Caco-2 (cell line): ENCODE measurements around the gene PALB2. TPM values are rescaled to one million over a fixed set of nuclear protein-coding genes. Genes with fewer than 3 reads are reported as not detected.
"Not testable (repeated sequence)": the region's sequence is repeated elsewhere in the genome, so short reads cannot be mapped to it uniquely, and the experiment has no call there.

ENCODE experiments used
- BruUV-seq: library from RNA; stranded (reverse); fragments of 400-500 nt; replicated peaks from 2 replicates; lab custom pipeline; 2021; lab: Mats Ljungman, UMichigan
- CTCF ChIA-PET: fragments of 300-600 bp; sonication (Branson Sonifier 250); formaldehyde crosslinking; loops from one replicate; lab custom pipeline; 2022; ENCODE audit warnings: antibody characterized with exemption; lab: Charles Lee
- POLR2A ChIA-PET: fragments of 300-600 bp; sonication (Branson Sonifier 250); formaldehyde crosslinking; loops from one replicate; lab custom pipeline; 2022; ENCODE audit warnings: antibody characterized with exemption; lab: Charles Lee
- DNase-seq, 2 experiments: peaks; one replicate each; pipeline versions ENCODE4 v3.0.0 to v3.0.0-alpha.2; 2020 to 2022
- H3K27me3 ChIP-seq: replicated peaks from 2 replicates; pipeline ENCODE4 v1.6.0; 2011; ENCODE audit warnings: low read length; ENCODE audit not compliant: control insufficient read depth, insufficient read depth
- H3K36me3 ChIP-seq: 2 replicates; pipeline ENCODE4 v1.5.1; 2011; ENCODE audit warnings: low read length; ENCODE audit not compliant: control insufficient read depth, insufficient read depth
- H3K4me1 ChIP-seq: fragments of 250-450 bp; sonication (Bioruptor Pico); 2 replicates; pipeline ENCODE4 v1.5.1; 2020; ENCODE audit warnings: mild to moderate bottlenecking
- H3K4me3 ChIP-seq: 2 replicates; pipeline ENCODE4 v1.5.1; 2011; ENCODE audit warnings: low read depth, mild to moderate bottlenecking, control low read depth, low read length
- H3K9me3 ChIP-seq: fragments of 250-450 bp; sonication (Bioruptor Pico); 2 replicates; pipeline ENCODE4 v1.5.1; 2020; ENCODE audit warnings: mild to moderate bottlenecking, moderate library complexity
- H3K27ac Mint-ChIP-seq: one replicate; pipeline ENCODE4 v1.8.0; 2022; ENCODE audit warnings: mixed read lengths; ENCODE audit not compliant: unreplicated experiment
- H3K27me3 Mint-ChIP-seq: one replicate; pipeline ENCODE4 v1.8.0; 2022; ENCODE audit warnings: mixed read lengths; ENCODE audit not compliant: insufficient read depth, unreplicated experiment
- H3K36me3 Mint-ChIP-seq: one replicate; pipeline ENCODE4 v1.8.0; 2022; ENCODE audit warnings: mild to moderate bottlenecking, mixed read lengths; ENCODE audit not compliant: insufficient read depth, unreplicated experiment
- H3K4me1 Mint-ChIP-seq: one replicate; pipeline ENCODE4 v1.8.0; 2022; ENCODE audit warnings: low read depth, mixed read lengths; ENCODE audit not compliant: unreplicated experiment
- H3K4me3 Mint-ChIP-seq: one replicate; pipeline ENCODE4 v1.8.0; 2022; ENCODE audit warnings: mild to moderate bottlenecking, moderate library complexity, mixed read lengths; ENCODE audit not compliant: unreplicated experiment
- H3K9me3 Mint-ChIP-seq: one replicate; pipeline ENCODE4 v1.8.0; 2022; ENCODE audit warnings: mixed read lengths; ENCODE audit not compliant: unreplicated experiment
- intact Hi-C: fragments of 100-400 bp; cut with micrococcal nuclease; formaldehyde crosslinking; loops from one replicate; pipeline ENCODE4 v1.10.0; 2022; ENCODE audit not compliant: unreplicated experiment
- total RNA-seq: library from RNA; stranded (reverse); gene quantifications from 2 replicates; pipeline ENCODE4 v1.2.3, GENCODE V29; 2022
- TF ChIP-seq, protein P1 (sequence below), 2 experiments: fragments of 200-600 bp in 1 of 2; IDR thresholded peaks; 1 replicate in 1 of 2; 2 replicates in 1 of 2; pipeline versions ENCODE4 v1.5.1 to v1.8.0; 2011 to 2022; ENCODE audit warnings: antibody characterized with exemption in 1 of 2, control low read depth in 1 of 2, inconsistent platforms in 1 of 2, low read depth in 1 of 2, low read length in 1 of 2, mild to moderate bottlenecking in 1 of 2, moderate library complexity in 1 of 2; ENCODE audit not compliant: insufficient read depth in 1 of 2, severe bottlenecking in 1 of 2, unreplicated experiment in 1 of 2

PALB2 gene
- total RNA-seq, 1 experiment from 2014 or later = 20.5 TPM

DNA sequence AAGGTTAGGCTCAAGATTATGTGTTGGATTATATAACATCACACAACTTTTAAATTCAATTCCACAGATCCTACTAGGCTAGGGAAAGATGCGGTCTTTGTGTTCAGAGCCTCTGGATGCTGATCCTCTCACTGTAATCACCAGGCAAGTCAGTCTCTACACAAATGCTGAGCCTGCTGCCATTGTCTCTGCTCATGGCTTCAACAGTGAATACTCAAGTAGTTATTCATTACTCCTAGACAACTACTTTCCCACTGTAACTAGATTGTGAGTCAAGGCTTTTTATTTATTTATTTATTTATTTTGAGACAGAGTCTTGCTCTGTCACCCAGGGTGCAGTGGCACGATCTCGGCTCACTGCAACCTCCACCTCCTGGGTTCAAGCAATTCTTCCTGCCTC is 29.2 kb downstream of the PALB2 start:
- POLR2A ChIA-PET = no interaction called here
- Mint-ChIP-seq H3K4me1 (no peaks in the 10 kb centered on the region), H3K4me3 (no peak overlapping the region), H3K27me3 (no peaks in the 10 kb centered on the region), H3K9me3 (no peaks in the 10 kb centered on the region), H3K36me3 (peaks cover 37% of the 10 kb centered on the region), H3K27ac (no peak overlapping the region)
- BruUV-seq = no TSS peak
- no peaks in the 10 kb centered on the region for H3K36me3 ChIP-seq
- no peaks in the 10 kb centered on the region for H3K4me1 ChIP-seq
- CTCF ChIA-PET = no interaction called here
- intact Hi-C loops = no loop called here
- DNase-seq = no peak
- no peaks in the 10 kb centered on the region for H3K9me3 ChIP-seq
- no peak overlapping the region for H3K4me3 ChIP-seq
- TF ChIP-seq, protein P1, sequence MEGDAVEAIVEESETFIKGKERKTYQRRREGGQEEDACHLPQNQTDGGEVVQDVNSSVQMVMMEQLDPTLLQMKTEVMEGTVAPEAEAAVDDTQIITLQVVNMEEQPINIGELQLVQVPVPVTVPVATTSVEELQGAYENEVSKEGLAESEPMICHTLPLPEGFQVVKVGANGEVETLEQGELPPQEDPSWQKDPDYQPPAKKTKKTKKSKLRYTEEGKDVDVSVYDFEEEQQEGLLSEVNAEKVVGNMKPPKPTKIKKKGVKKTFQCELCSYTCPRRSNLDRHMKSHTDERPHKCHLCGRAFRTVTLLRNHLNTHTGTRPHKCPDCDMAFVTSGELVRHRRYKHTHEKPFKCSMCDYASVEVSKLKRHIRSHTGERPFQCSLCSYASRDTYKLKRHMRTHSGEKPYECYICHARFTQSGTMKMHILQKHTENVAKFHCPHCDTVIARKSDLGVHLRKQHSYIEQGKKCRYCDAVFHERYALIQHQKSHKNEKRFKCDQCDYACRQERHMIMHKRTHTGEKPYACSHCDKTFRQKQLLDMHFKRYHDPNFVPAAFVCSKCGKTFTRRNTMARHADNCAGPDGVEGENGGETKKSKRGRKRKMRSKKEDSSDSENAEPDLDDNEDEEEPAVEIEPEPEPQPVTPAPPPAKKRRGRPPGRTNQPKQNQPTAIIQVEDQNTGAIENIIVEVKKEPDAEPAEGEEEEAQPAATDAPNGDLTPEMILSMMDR (IDR thresholded peaks at IDR 0.05; ENCODE audit: insufficient read depth in 1 of 2, low read depth in 1 of 2, low read length in 1 of 2, severe bottlenecking in 1 of 2, unreplicated experiment in 1 of 2) = no peak
- H3K27me3 ChIP-seq = no peaks in the 10 kb centered on the region

DNA sequence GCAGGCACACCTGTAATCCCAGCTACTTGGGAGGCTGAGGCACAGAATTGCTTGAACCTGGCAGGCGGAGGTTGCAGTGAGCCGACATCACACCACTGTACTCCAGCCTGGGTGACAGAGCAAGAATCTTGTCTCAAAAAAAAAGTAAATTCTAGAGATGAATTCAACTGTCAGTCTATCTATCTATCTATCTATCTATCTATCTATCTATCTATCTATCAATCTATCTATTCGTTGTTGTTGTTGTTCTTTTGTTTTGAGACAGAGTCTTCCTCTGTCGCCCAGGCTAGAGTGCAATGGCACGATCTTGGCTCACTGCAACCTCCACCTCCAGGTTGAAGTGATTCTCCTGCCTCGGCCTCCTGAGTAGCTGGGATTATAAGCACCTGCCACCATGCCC is 30.2 kb downstream of the PALB2 start:
- CTCF ChIA-PET, H3K4me1 Mint-ChIP-seq: not testable (repeated sequence)
- peaks cover 30% of the 10 kb centered on the region for H3K36me3 Mint-ChIP-seq

DNA sequence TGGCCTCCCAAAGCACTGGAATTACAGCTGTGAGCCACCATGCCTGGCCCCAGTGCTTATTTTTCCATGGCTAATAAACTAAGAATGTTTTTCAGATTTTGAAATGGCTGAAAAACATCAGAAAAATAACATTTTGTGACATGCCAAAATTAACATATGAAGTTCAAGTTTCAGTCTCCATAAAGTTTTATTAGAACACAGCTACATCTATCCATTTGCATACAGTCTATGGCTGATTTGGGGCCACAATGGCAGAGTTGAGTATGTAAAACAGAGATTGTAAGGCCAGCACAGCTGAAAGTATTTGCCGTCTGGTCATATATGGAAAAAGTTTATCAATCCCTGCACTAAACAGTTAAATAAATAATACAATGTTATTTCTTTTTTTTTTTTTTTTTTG is 31.2 kb downstream of the PALB2 start:
- Histone ChIP-seq H3K4me1 (no peaks in the 10 kb centered on the region), H3K36me3 (no peaks in the 10 kb centered on the region), H3K27me3 (no peaks in the 10 kb centered on the region), H3K9me3 (no peaks in the 10 kb centered on the region), H3K4me3 (no peak overlapping the region)
- H3K4me3 Mint-ChIP-seq = no peak overlapping the region
- no TSS peak for BruUV-seq
- TF ChIP-seq, protein P1 (IDR thresholded peaks at IDR 0.05; ENCODE audit: insufficient read depth in 1 of 2, low read depth in 1 of 2, low read length in 1 of 2, severe bottlenecking in 1 of 2, unreplicated experiment in 1 of 2) = no peak
- H3K9me3 Mint-ChIP-seq = no peaks in the 10 kb centered on the region
- ChIA-PET POLR2A (no interaction called here), CTCF (no interaction called here)
- no peak overlapping the region for H3K27ac Mint-ChIP-seq
- intact Hi-C loops = no loop called here
- no peak for DNase-seq
- H3K36me3 Mint-ChIP-seq = peaks cover 22% of the 10 kb centered on the region
- no peaks in the 10 kb centered on the region for H3K4me1 Mint-ChIP-seq
- H3K27me3 Mint-ChIP-seq = no peaks in the 10 kb centered on the region

More for the DNA sequence above, 30.2 kb downstream of the PALB2 start:
- intact Hi-C loops, H3K27me3 ChIP-seq, BruUV-seq, H3K4me1 ChIP-seq, H3K4me3 ChIP-seq, H3K27ac Mint-ChIP-seq, H3K9me3 ChIP-seq, POLR2A ChIA-PET, H3K4me3 Mint-ChIP-seq, H3K36me3 ChIP-seq, H3K27me3 Mint-ChIP-seq, H3K9me3 Mint-ChIP-seq, DNase-seq: not testable (repeated sequence)

DNA sequence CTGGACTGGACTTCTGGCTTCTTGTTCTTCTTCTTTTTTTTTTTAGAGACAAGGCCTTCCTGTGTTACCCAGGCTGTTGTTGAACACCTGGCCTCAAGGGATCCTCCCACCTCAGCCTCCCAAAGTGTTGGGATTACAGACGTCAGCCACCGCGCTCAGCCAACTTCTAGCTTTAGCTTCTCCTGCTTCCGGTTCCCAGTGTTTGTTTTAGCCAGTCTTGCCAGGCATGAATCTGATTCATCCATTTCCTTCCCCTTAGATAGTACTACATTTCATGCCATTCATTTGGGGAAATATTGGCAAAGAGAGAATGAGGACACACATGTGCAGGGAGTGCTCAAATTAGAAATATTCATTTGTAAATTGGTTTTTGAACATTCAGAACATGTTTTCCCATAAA is 32.9 kb downstream of the PALB2 start:
- TF ChIP-seq, protein P1 (IDR thresholded peaks at IDR 0.05; ENCODE audit: insufficient read depth in 1 of 2, low read depth in 1 of 2, low read length in 1 of 2, severe bottlenecking in 1 of 2, unreplicated experiment in 1 of 2) = no peak
- POLR2A ChIA-PET = no interaction called here
- no peaks in the 10 kb centered on the region for H3K27me3 Mint-ChIP-seq
- Histone ChIP-seq H3K4me3 (no peak overlapping the region), H3K27me3 (no peaks in the 10 kb centered on the region), H3K36me3 (no peaks in the 10 kb centered on the region), H3K9me3 (no peaks in the 10 kb centered on the region), H3K4me1 (no peaks in the 10 kb centered on the region)
- intact Hi-C loops = no loop called here
- no peak overlapping the region for H3K27ac Mint-ChIP-seq
- no peaks in the 10 kb centered on the region for H3K9me3 Mint-ChIP-seq
- no peak for DNase-seq
- CTCF ChIA-PET = no interaction called here
- H3K36me3 Mint-ChIP-seq = peaks cover 21% of the 10 kb centered on the region
- no peak overlapping the region for H3K4me3 Mint-ChIP-seq
- no TSS peak for BruUV-seq
- H3K4me1 Mint-ChIP-seq = no peaks in the 10 kb centered on the region
